GM23338 (cell line): Measurements from ENCODE around the gene SMYD3. TPM values are rescaled to one million over a fixed set of nuclear protein-coding genes. Genes with fewer than 3 reads are reported as not detected.

Source experiments
- ATAC-seq: fragments of 200-7000 bp; cut with Tn5 transposase; 3 replicates; pipeline ENCODE4 v1.9.1; 2020
- DNase-seq: peaks from one replicate; pipeline ENCODE4 v3.0.0-alpha.2; 2015; ENCODE audit warnings: low spot score
- H2AFZ ChIP-seq: fragments of 200-600 bp; sonication (generic); 2 replicates; pipeline ENCODE4 v1.8.0; 2016; ENCODE audit warnings: antibody characterized with exemption, mild to moderate bottlenecking, moderate library complexity
- H3F3A ChIP-seq: fragments of 200-600 bp; sonication (generic); replicated peaks from 2 replicates; pipeline ENCODE4 v1.8.0; 2017; ENCODE audit warnings: antibody characterized with exemption, mixed run types, low read depth
- H3K27ac ChIP-seq: fragments of 200-600 bp; sonication (generic); 2 replicates; pipeline ENCODE4 v1.6.1; 2016; ENCODE audit warnings: low read depth
- H3K27me3 ChIP-seq: fragments of 200-600 bp; sonication (generic); 2 replicates; pipeline ENCODE4 v1.8.0; 2016; ENCODE audit warnings: mild to moderate bottlenecking, mixed run types, moderate library complexity; ENCODE audit not compliant: insufficient read depth
- H3K36me3 ChIP-seq: fragments of 200-600 bp; sonication (generic); 2 replicates; pipeline ENCODE4 v1.8.0; 2016; ENCODE audit warnings: mild to moderate bottlenecking; ENCODE audit not compliant: insufficient read depth
- H3K4me1 ChIP-seq: fragments of 200-600 bp; sonication (generic); 2 replicates; pipeline ENCODE4 v1.8.0; 2016; ENCODE audit warnings: mild to moderate bottlenecking, moderate library complexity; ENCODE audit not compliant: insufficient read depth
- H3K4me2 ChIP-seq: fragments of 200-600 bp; sonication (generic); 2 replicates; pipeline ENCODE4 v1.7.1; 2017; ENCODE audit warnings: mixed run types
- H3K4me3 ChIP-seq: fragments of 200-600 bp; sonication (generic); 2 replicates; pipeline ENCODE4 v1.6.1; 2016; ENCODE audit warnings: mixed run types
- H3K79me2 ChIP-seq: fragments of 200-600 bp; sonication (generic); replicated peaks from 2 replicates; pipeline ENCODE4 v1.8.0; 2017; ENCODE audit warnings: mild to moderate bottlenecking; ENCODE audit not compliant: insufficient read depth
- H3K9me2 ChIP-seq: fragments of 200-600 bp; sonication (generic); 2 replicates; pipeline ENCODE4 v1.8.0; 2017; ENCODE audit not compliant: insufficient read depth
- H4K20me1 ChIP-seq: fragments of 200-600 bp; sonication (generic); replicated peaks from 2 replicates; pipeline ENCODE4 v1.8.0; 2017; ENCODE audit warnings: mild to moderate bottlenecking; ENCODE audit not compliant: insufficient read depth
- H3K27ac Mint-ChIP-seq: 2 replicates; pipeline ENCODE4 v1.8.0; 2020; ENCODE audit warnings: inconsistent platforms, mild to moderate bottlenecking, moderate library complexity, mixed read lengths
- H3K27me3 Mint-ChIP-seq: 3 replicates; pipeline ENCODE4 v1.8.0; 2022; ENCODE audit warnings: low read depth, mild to moderate bottlenecking, moderate library complexity, mixed read lengths, inconsistent platforms; ENCODE audit not compliant: insufficient read depth, poor library complexity
- H3K36me3 Mint-ChIP-seq: 3 replicates; pipeline ENCODE4 v1.8.0; 2021; ENCODE audit warnings: low read depth, mild to moderate bottlenecking, inconsistent platforms, moderate library complexity, mixed read lengths
- H3K4me1 Mint-ChIP-seq: 3 replicates; pipeline ENCODE4 v1.8.0; 2020; ENCODE audit warnings: mild to moderate bottlenecking, inconsistent platforms, mixed read lengths
- H3K4me3 Mint-ChIP-seq: 3 replicates; pipeline ENCODE4 v1.8.0; 2021; ENCODE audit warnings: moderate library complexity, mild to moderate bottlenecking, inconsistent platforms, mixed read lengths
- H3K9me3 Mint-ChIP-seq: 3 replicates; pipeline ENCODE4 v1.8.0; 2020; ENCODE audit warnings: moderate library complexity, mild to moderate bottlenecking, inconsistent platforms, mixed read lengths
- CREB1 ChIP-seq: fragments of 250-450 bp; sonication (Bioruptor Pico); IDR thresholded peaks from 2 replicates; pipeline ENCODE4 v1.5.0; 2020; ENCODE audit warnings: low read depth, mild to moderate bottlenecking, moderate library complexity
- EZH2 ChIP-seq: fragments of 200-600 bp; sonication (generic); IDR thresholded peaks from one replicate; pipeline ENCODE4 v1.8.0; 2017; ENCODE audit warnings: antibody characterized with exemption, mild to moderate bottlenecking, low read depth; ENCODE audit not compliant: unreplicated experiment
- EZH2phosphoT487 ChIP-seq: fragments of 200-600 bp; sonication (generic); IDR thresholded peaks from one replicate; pipeline ENCODE4 v1.8.1; 2018; ENCODE audit warnings: antibody characterized with exemption; ENCODE audit not compliant: unreplicated experiment
- JUNB ChIP-seq: IDR thresholded peaks from one replicate; pipeline ENCODE4 v1.6.1; 2016; ENCODE audit warnings: antibody characterized with exemption; ENCODE audit not compliant: unreplicated experiment
- NANOG ChIP-seq: IDR thresholded peaks from 2 replicates; pipeline ENCODE4 v1.6.1; 2016; ENCODE audit warnings: antibody characterized with exemption, borderline replicate concordance
- POLR2AphosphoS5 ChIP-seq: IDR thresholded peaks from 2 replicates; pipeline ENCODE4 v1.6.1; 2016; ENCODE audit warnings: antibody characterized with exemption, low read depth
- REST ChIP-seq: IDR thresholded peaks from one replicate; pipeline ENCODE4 v1.6.1; 2018; ENCODE audit warnings: antibody characterized with exemption; ENCODE audit not compliant: unreplicated experiment
- STAT1 ChIP-seq: IDR thresholded peaks from one replicate; pipeline ENCODE4 v1.6.1; 2016; ENCODE audit warnings: antibody characterized with exemption; ENCODE audit not compliant: unreplicated experiment
- ZNF114 ChIP-seq: fragments of 250-450 bp; sonication (Bioruptor Pico); IDR thresholded peaks from 2 replicates; pipeline ENCODE4 v1.5.0; 2020; ENCODE audit warnings: mild to moderate bottlenecking, moderate library complexity
- ZNF331 ChIP-seq: fragments of 250-450 bp; sonication (Bioruptor Pico); IDR thresholded peaks from 2 replicates; pipeline ENCODE4 v1.5.0; 2020; ENCODE audit warnings: low read depth, mild to moderate bottlenecking, moderate library complexity
- ZNF462 ChIP-seq: fragments of 250-450 bp; sonication (Bioruptor Pico); IDR thresholded peaks from 2 replicates; pipeline ENCODE4 v1.5.0; 2020; ENCODE audit warnings: mild to moderate bottlenecking, moderate library complexity
- polyA plus RNA-seq: library from polyadenylated mRNA; unstranded; fragments of >200 nt; fragmentation: Nextera tagmentation; extraction: Ambion mirVana; gene quantifications from 2 replicates; pipeline ENCODE4 v1.2.1, GENCODE V29; 2016
- total RNA-seq: library from RNA; depleted of rRNA; stranded (reverse); fragments of >200 nt; shearing (Covaris generic); gene quantifications from 2 replicates; pipeline ENCODE4 v1.2.3, GENCODE V29; 2014
- TF ChIP-seq, protein P1 (sequence below), 2 experiments: fragments of 200-600 bp in 1 of 2; sonication (generic) in 1 of 2; conservative IDR thresholded peaks; 2 replicates each; pipeline versions ENCODE4 v1.5.1 to v1.6.1; 2016 to 2017; ENCODE audit warnings: antibody characterized with exemption in 2 of 2, low read depth in 2 of 2, mild to moderate bottlenecking in 2 of 2, moderate library complexity in 1 of 2
- TF ChIP-seq, protein P2 (sequence below): IDR thresholded peaks from 2 replicates; pipeline ENCODE4 v1.6.1; 2016; ENCODE audit warnings: antibody characterized with exemption

The SMYD3 gene
- total and polyA plus RNA-seq, 2 experiments from 2014 or later: 31.8 to 34.4 TPM

- Histone ChIP-seq H3K4me1 (no peaks in the 10 kb centered on the region), H4K20me1 (no peaks in the 10 kb centered on the region), H3K4me3 (no peak overlapping the region), H3F3A (no peaks in the 10 kb centered on the region), H3K27ac (no peak overlapping the region), H3K4me2 (no peak overlapping the region), H3K79me2 (no peaks in the 10 kb centered on the region), H3K9me2 (no peaks in the 10 kb centered on the region), H3K36me3 (no peaks in the 10 kb centered on the region), H3K27me3 (no peaks in the 10 kb centered on the region), H2AFZ (no peak overlapping the region)
- no peak overlapping the region for H3K4me3 Mint-ChIP-seq
- H3K27me3 Mint-ChIP-seq: peaks cover under 1% of the 10 kb centered on the region
- no peak for ATAC-seq
- TF ChIP-seq, protein P1, sequence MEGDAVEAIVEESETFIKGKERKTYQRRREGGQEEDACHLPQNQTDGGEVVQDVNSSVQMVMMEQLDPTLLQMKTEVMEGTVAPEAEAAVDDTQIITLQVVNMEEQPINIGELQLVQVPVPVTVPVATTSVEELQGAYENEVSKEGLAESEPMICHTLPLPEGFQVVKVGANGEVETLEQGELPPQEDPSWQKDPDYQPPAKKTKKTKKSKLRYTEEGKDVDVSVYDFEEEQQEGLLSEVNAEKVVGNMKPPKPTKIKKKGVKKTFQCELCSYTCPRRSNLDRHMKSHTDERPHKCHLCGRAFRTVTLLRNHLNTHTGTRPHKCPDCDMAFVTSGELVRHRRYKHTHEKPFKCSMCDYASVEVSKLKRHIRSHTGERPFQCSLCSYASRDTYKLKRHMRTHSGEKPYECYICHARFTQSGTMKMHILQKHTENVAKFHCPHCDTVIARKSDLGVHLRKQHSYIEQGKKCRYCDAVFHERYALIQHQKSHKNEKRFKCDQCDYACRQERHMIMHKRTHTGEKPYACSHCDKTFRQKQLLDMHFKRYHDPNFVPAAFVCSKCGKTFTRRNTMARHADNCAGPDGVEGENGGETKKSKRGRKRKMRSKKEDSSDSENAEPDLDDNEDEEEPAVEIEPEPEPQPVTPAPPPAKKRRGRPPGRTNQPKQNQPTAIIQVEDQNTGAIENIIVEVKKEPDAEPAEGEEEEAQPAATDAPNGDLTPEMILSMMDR (conservative IDR thresholded peaks at IDR 0.05; ENCODE audit: low read depth in 2 of 2): no peak
- TF ChIP-seq CREB1 (CRISPR knock-in tag): no peak
- TF ChIP-seq ZNF331: no peak
- TF ChIP-seq, protein P2, sequence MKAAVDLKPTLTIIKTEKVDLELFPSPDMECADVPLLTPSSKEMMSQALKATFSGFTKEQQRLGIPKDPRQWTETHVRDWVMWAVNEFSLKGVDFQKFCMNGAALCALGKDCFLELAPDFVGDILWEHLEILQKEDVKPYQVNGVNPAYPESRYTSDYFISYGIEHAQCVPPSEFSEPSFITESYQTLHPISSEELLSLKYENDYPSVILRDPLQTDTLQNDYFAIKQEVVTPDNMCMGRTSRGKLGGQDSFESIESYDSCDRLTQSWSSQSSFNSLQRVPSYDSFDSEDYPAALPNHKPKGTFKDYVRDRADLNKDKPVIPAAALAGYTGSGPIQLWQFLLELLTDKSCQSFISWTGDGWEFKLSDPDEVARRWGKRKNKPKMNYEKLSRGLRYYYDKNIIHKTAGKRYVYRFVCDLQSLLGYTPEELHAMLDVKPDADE: no peak
- no peak for TF ChIP-seq STAT1
- no peak for TF ChIP-seq EZH2phosphoT487
- TF ChIP-seq REST: no peak
- no peak for TF ChIP-seq NANOG
- TF ChIP-seq EZH2: no peak
- no peak for TF ChIP-seq ZNF462 (CRISPR knock-in tag)
- no peak for TF ChIP-seq ZNF114 (CRISPR knock-in tag)
- no peak for TF ChIP-seq JUNB
- no peak for TF ChIP-seq POLR2AphosphoS5
- no peaks in the 10 kb centered on the region; the same call in 2 of the 3 replicates for H3K4me1 Mint-ChIP-seq
- 0 out of 3 replicates have a peak, but pooled peaks cover 4% of the 10 kb centered on the region for H3K9me3 Mint-ChIP-seq
- no peak for DNase-seq
- peaks cover 4% of the 10 kb centered on the region; the same call in 1 of the 3 replicates for H3K36me3 Mint-ChIP-seq
- H3K27ac Mint-ChIP-seq: no peak overlapping the region
Measured at GRCh38 chr1:246052603-246053002, 454.5 kb downstream of the SMYD3 start.
